Measurements from ENCODE around the gene PHACTR4.
"Not testable (repeated sequence)": the region's sequence is repeated elsewhere in the genome, so short reads cannot be mapped to it uniquely, and the experiment has no call there.

The PHACTR4 gene

DNA sequence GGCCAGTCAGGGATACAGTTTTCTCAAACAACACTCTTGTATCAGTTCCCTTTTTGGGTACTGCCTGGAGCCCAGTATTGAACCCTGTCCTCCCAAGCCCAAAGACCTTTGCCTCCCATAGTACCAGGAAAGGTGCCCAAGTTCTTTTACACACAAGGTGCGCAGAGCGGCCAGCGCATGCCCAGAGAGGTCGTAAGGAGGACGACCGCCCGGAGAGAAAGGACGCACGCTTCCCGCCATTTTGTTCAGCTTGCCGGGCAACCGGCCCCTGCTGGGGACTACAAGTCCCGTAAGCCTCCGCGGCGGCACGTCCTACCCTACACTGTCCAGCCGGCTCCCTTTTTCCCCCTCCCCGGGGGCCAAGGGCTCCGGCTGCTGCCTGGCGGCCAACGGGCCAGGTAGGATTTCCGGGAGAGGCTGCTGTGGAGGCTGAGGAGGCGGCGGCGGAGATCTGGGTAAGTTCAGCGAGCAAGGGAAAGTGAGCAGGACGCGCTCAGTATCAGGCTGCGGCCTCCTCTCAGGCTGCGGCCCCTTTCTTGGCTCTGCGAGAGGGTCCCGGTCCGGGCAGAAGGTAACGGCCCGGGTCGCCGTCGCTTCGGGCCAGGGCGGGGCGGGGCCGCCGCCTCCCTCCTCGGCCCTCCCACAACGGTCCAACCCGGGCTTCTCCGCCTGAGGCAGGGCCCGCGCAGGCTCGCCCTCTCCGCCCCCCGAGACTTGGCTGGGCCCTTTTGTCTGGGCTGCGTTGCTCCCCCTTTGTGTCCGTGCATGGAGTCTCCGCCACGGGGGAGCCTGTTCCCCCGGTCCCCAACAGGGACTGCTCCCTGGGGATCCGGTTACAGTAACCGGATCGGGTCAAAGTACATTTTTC, at the start of gene PHACTR4:
Gene PHACTR4 (plus strand): TSS at position 370 of the 868 bp plus-strand sequence. CDS start 37,708 bp downstream, outside the sequence.
- DNase-seq (ENCODE audit: low spot score) = peak; percentile 96

DNA sequence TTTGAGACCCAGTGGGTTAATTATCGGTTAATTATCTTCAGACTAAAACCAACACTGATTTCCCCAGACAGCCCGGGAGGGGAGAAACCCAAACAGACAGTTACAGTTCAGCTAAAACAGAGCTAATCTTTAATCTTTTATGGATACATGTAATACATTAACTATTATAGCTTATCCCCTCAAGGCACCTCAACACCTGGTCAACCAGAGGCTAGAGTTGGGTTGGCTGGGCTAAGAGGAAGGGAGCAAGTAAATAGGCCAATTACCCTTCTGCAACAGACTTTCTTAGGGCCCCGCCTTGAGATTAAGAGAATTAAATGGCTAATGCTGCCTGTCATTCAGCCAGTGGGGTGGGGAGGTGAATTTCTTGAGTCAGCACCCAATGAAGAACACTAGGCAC, 47.3 kb upstream of the PHACTR4 start:
- DNase-seq (ENCODE audit: low spot score) = no peak

DNA sequence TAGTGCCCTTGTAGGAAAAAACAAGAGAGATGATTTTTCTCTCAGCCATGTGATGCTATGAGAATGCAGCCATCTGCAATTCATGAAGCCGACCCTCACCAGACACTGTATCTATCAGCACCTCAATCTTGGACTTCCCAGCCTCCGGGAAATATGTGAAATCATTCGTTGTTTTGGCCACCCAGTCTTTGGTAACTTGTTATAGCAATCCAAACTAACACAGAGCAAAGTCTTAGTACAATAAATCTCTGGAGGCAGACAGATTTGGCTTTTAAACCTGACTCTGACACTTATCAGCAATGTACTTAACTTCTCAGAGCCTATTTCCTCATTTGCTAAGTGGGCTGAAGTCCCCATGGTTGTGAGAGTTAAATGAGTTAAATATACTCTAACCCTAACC, 45.8 kb upstream of the PHACTR4 start:
- no peak for DNase-seq (ENCODE audit: low spot score)

DNA sequence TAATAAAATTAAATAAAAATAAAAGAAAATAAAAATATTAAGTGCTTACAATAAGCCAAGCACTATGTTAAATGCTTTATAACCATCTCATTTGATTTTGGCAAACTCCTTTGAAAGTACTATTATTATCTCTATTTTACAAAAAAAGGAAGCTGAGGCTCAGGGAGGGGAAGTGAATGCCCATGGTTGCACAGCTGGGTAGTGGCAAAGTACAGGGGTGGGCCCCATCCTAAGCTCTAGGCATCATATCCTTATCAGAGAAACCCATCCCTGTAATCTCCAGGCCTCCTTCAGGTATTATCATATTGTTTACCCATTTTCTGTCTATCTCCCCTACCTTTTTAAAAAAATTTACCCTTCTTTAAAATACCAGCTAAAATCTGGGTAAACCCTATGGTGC, 43.0 kb upstream of the PHACTR4 start:
- DNase-seq (ENCODE audit: low spot score) = no peak

DNA sequence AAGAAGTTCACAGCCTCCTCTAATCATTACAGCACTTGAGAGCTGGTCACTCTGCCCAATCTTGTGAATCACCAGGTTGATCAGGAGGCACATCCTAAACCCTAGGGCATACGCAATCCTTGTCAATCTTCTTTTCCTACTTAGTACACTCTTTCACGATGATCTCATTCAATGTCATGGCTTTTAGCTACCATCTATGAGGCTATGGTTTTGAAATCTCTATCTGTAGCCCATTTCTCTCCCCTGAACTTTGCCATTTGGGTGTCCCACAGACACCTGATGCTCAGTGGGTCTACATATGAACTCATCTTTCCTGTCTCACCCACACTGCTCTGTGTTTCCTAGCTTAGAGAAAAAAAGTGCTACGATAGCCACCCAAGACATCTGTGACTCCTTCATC, 42.6 kb upstream of the PHACTR4 start:
- no peak for DNase-seq (ENCODE audit: low spot score)

- DNase-seq (ENCODE audit: low spot score) = not testable (repeated sequence)
These were observed 42.1 kb upstream of the PHACTR4 start for GRCh38 chr1:28327431-28327830.

DNA sequence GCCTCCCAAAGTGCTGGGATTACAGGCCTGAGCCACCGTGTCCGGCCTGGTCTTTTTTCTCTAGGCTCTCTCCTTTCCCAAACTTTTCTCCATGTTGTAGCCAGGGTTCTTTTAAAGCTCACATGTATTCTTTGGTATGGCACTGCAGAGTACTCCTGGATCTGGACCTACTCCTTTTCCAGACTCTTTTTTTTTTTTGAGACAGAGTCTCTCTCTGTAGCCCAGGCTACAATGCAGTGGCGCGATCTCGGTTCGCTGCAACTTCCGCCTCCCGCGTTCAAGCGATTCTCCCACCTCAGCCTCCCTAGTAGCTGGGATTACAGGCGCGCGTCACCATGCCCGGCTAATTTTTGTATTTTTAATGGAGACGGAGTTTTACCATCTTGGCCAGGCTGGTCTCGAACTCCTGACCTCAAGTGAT, 41.3 kb upstream of the PHACTR4 start:
- no peak for DNase-seq (ENCODE audit: low spot score)

GRCh38 chr1:28329395-28330153, 40.0 kb upstream of the PHACTR4 start:
- DNase-seq (ENCODE audit: low spot score) = peak; percentile 27

DNA sequence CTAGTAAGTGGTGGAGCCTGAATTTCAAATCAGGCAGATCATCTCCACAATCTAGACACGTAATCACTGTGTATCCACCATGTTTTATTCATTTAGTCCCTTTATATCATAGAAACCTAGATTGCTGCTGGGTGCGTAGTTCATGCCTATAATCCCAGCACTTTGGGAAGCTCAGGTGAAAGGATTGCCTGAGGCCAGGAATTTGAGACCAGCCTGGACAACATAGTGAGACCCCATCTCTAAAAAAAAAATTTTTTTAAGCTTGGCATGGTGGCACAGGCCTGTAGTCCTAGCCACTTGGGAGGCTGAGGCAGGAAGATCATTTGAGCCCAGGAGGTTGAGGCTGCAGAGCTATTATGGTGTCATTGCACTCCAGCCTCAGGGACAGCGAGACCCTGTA, 30.6 kb upstream of the PHACTR4 start:
- no peak for DNase-seq (ENCODE audit: low spot score)

GRCh38 chr1:28339551-28339950, 30.0 kb upstream of the PHACTR4 start:
- DNase-seq (ENCODE audit: low spot score) = no peak

GRCh38 chr1:28340221-28340974, 29.1 kb upstream of the PHACTR4 start:
- DNase-seq (ENCODE audit: low spot score) = no peak

GRCh38 chr1:28341591-28341990, 27.9 kb upstream of the PHACTR4 start:
- no peak for DNase-seq (ENCODE audit: low spot score)

DNA sequence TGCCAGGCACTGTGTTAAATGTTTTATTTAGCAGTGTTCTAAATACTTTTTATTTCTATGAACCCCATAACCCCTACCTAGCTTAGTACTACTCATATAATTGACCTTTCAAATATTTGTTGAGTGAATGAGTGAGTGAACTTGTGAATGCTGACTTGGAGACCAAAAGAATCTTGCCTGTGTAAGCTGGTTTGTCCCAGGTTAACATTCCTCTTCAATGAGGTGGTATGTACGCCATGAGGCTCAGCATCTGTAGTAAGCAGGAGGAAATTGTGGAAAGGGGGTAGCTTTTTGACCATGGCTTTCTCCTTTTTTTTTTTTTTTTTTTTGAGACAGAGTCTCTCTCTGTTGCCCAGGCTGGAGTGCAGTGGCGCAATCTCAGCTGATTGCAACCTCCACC, 26.1 kb upstream of the PHACTR4 start:
- peak; percentile 25 for DNase-seq (ENCODE audit: low spot score)

- not testable (repeated sequence) for DNase-seq (ENCODE audit: low spot score)
These were observed 16.2 kb upstream of the PHACTR4 start for GRCh38 chr1:28353248-28353810.

GRCh38 chr1:28354121-28354520, 15.4 kb upstream of the PHACTR4 start:
- peak; percentile 70 for DNase-seq (ENCODE audit: low spot score)

DNA sequence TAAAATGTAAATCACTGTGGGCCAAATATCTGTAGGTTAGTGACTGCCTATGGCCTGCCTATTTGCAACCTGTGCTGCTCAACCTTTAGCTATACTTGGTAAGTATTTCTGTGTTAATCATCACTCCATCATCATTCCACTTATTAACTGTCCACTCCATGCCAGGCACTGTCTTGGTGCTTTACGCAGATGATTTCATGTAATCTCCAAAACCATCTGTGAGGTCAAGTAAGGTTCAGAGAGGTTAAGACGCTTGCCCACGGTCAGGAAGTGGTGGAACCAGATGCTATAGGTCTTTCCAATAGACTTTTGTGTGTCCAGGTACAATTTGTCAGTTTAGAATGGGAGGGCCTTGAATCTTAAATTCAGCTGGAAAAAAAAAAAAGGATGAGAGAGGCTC, 10.8 kb upstream of the PHACTR4 start:
- DNase-seq (ENCODE audit: low spot score) = no peak

DNA sequence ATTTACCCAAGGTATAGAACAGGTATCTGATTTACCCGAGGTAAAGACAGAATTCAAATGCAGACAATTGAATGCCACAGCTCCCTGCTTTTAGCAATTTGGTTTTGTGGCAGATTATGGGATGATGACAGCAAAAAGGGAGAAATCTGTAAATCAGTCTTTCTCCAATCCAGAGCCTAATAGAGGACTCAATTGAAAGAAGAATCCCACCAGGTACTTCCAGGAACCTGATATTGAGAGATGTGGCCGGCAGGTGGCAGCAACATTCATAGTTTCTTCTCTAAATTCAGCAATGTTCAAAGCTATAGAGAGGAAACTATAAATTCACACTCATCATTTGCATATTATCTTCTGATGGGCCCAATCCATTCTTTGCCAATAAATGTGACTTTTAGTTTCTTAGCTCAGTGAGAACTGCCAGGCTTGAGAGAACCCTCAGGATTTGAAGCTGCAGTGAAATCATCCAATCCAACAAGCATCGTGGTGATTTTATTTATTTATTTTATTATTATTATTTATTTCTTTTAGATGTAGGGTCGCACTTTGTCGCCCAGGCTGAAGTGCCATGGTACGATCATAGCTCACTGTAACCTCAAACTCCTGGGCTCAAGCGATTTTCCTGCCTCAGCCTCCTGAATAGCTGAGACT, 9.8 kb upstream of the PHACTR4 start:
- peak; percentile 65 for DNase-seq (ENCODE audit: low spot score)

DNA sequence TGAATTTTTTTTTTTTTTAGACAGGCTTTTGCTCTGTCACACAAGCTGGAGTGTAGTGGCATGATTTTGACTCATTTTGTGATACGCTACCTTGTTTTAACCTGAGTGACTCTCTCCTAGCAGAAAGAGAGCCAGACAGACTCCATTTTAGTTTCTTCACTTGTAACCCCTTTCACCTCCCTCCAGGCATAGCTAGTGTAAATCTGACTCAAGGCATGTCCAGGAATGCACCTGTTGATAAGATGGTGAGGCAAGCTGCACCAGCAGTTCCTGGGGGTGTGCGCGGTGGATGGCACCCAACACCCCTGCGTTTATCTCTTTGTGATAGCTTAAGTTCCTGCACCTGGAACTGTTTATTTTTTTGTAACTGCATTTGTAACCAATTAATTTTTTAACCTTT, 4.7 kb upstream of the PHACTR4 start:
- DNase-seq (ENCODE audit: low spot score) = no peak

DNA sequence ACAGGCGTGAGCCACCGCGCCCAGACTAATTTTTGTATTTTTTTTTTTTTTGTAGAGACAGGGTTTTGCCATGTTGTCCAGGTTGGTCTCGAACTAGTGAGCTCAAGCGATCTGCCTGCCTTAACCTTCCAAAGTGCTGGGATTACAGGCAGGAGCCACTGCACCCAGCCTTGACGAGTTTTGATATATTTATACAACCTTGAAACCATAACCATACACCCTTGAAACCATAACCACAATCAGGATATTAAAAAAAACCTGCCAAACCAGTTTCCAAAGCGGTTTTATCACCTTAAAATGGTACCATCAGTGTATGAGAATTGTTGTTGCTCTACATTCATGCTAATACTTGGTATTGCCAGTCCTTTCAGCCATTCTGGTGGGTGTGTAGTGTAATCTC, 3.7 kb upstream of the PHACTR4 start:
- no peak for DNase-seq (ENCODE audit: low spot score)

DNA sequence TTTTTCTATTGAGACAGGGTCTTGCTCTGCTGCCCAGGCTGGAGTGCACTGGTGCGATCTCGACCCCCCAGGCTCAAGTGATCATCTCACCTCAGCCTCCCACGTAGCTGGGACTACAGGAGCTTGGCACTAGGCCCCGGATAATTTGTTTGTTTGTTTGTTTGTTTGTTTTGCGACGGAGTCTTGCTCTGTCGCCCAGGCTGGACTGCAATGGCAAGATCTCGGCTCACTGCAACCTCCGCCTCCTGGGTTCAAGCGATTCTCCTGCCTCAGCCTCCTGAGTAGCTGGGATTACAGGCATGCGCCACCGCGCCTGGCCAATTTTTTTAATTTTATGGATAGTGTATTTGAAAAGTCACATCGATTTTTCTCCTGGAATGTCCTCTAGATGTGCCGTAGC, 932 bp upstream of the PHACTR4 start:
- not testable (repeated sequence) for DNase-seq (ENCODE audit: low spot score)

DNA sequence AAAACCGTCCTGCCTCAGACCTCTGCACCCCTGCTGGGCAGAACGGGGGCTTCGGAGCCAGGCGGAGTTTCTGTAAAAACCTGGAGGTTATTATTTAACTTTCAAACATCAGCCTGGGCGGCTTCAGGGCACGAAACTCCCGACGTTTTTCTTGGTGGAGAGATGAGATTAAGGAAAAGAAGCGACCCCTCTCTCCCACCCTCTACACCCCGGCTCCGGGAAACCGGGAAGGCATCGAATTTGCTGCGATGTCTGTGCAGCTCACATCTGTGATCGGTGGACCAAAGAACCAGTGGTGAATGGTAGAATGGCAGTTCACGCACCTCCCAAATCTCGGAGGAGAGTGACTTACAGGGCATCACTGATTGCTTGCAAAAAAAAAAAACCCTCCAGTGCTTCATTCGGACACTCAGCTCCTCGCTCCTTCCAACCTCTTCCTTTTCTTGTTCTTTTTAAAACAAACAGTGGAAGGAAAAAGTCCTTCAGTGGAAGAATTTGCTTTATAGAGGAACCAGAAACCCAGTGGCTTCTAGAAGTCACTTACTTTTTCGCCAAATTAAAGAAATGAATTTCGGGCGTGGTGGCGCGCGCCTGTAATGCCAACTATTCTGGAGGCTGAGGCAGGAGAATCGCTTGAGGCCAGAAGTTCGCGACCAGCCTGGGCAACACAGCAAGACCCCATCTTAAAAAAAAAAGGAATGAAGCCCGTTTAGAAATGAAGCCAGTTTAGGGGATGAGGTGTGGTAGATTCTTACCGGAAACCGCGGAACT, 884 bp downstream of the PHACTR4 start:
- DNase-seq (ENCODE audit: low spot score) = peak; percentile 63

Measured in AG20443 (cell line).